PFSK-1 (cell line): Measurements from ENCODE around the gene CFAP20.

ENCODE experiments used
- FOXP2 ChIP-seq: optimal IDR thresholded peaks from 2 replicates; pipeline ENCODE3; 2011; ENCODE audit warnings: borderline replicate concordance, control low read depth, inconsistent platforms; ENCODE audit not compliant: insufficient read depth; ENCODE audit errors: extremely low read length, extremely low read depth
- POLR2AphosphoS5 ChIP-seq: IDR thresholded peaks from 2 replicates; pipeline ENCODE4 v1.6.1; 2012; ENCODE audit warnings: low read depth, mild to moderate bottlenecking, control low read depth, low read length, moderate library complexity
- REST ChIP-seq, 2 experiments: IDR thresholded peaks; 2 replicates each; pipeline versions ENCODE4 v1.6.1 to v1.8.0; 2011 to 2012; ENCODE audit warnings: low read depth in 2 of 2, low read length in 2 of 2, control low read depth in 1 of 2, inconsistent platforms in 1 of 2, mild to moderate bottlenecking in 1 of 2, moderate library complexity in 1 of 2; ENCODE audit not compliant: insufficient read depth in 1 of 2
- TAF1 ChIP-seq: IDR thresholded peaks from 2 replicates; pipeline ENCODE4 v1.6.1; 2012; ENCODE audit warnings: low read length, control low read depth, borderline replicate concordance; ENCODE audit not compliant: insufficient read depth

GRCh38 chr16:58148526-58148925 lies 19.3 kb upstream of the CFAP20 start:
- no peak for TF ChIP-seq POLR2AphosphoS5
- no peak for TF ChIP-seq TAF1
- TF ChIP-seq FOXP2 = no peak
- no peak for TF ChIP-seq REST (IDR thresholded peaks at IDR 0.05; ENCODE audit: insufficient read depth in 1 of 2, low read depth in 2 of 2, low read length in 2 of 2)
